ENCODE measurements around the gene ECSCR. TPM values are rescaled to one million over a fixed set of nuclear protein-coding genes. Genes with fewer than 3 reads are reported as not detected.

Gene ECSCR
- total RNA-seq, 1 experiment from 2014 or later, result not detected

- CTCF ChIA-PET, result no interaction called here
- TF ChIP-seq CTCF (IDR thresholded peaks at IDR 0.05; ENCODE audit: unreplicated experiment), result no peak
- no peak overlapping the region for H3K4me3 Mint-ChIP-seq (ENCODE audit: low read depth, unreplicated experiment)
Measured at GRCh38 chr5:139435676-139436075, 26.9 kb downstream of the ECSCR start.

GRCh38 chr5:139431706-139432105 is 30.8 kb downstream of the ECSCR start:
- CTCF ChIA-PET, result no interaction called here
- BruUV-seq (replicated peaks), result no TSS peak
- intact Hi-C loops (cut with micrococcal nuclease; ENCODE audit: unreplicated experiment), result no loop called here
- H3K4me3 Mint-ChIP-seq (ENCODE audit: low read depth, unreplicated experiment), result no peak overlapping the region
- TF ChIP-seq CTCF (IDR thresholded peaks at IDR 0.05; ENCODE audit: unreplicated experiment), result no peak
- H3K27me3 Mint-ChIP-seq (ENCODE audit: unreplicated experiment), result no peaks in the 10 kb centered on the region
- H3K4me1 Mint-ChIP-seq (ENCODE audit: low read depth, unreplicated experiment), result no peaks in the 10 kb centered on the region
- no peak for DNase-seq
- no peaks in the 10 kb centered on the region for H3K9me3 Mint-ChIP-seq (ENCODE audit: low read depth, unreplicated experiment)
- H3K36me3 Mint-ChIP-seq (ENCODE audit: insufficient read depth, unreplicated experiment), result no peaks in the 10 kb centered on the region
- H3K27ac Mint-ChIP-seq (ENCODE audit: unreplicated experiment), result no peak overlapping the region

More at GRCh38 chr5:139435676-139436075, 26.9 kb downstream of the ECSCR start:
- Mint-ChIP-seq H3K27ac (ENCODE audit: unreplicated experiment) (no peak overlapping the region), H3K9me3 (ENCODE audit: low read depth, unreplicated experiment) (no peaks in the 10 kb centered on the region), H3K4me1 (ENCODE audit: low read depth, unreplicated experiment) (peaks cover 18% of the 10 kb centered on the region), H3K27me3 (ENCODE audit: unreplicated experiment) (no peaks in the 10 kb centered on the region), H3K36me3 (ENCODE audit: insufficient read depth, unreplicated experiment) (peaks cover 11% of the 10 kb centered on the region)
- intact Hi-C loops (cut with micrococcal nuclease; ENCODE audit: unreplicated experiment), result no loop called here
- BruUV-seq (replicated peaks), result no TSS peak
- no peak for DNase-seq

- Mint-ChIP-seq H3K9me3 (ENCODE audit: low read depth, unreplicated experiment) (no peaks in the 10 kb centered on the region), H3K27me3 (ENCODE audit: unreplicated experiment) (no peaks in the 10 kb centered on the region), H3K27ac (ENCODE audit: unreplicated experiment) (no peak overlapping the region), H3K4me1 (ENCODE audit: low read depth, unreplicated experiment) (no peaks in the 10 kb centered on the region), H3K36me3 (ENCODE audit: insufficient read depth, unreplicated experiment) (no peaks in the 10 kb centered on the region), H3K4me3 (ENCODE audit: low read depth, unreplicated experiment) (no peak overlapping the region)
- CTCF ChIA-PET, result interaction anchor here (0.7 kb wide), 1 partner anchor 9 kb away, joined by 3 read pairs; no protein-coding TSS in a partner anchor
- intact Hi-C loops (cut with micrococcal nuclease; ENCODE audit: unreplicated experiment), result no loop called here
- no peak for TF ChIP-seq CTCF (IDR thresholded peaks at IDR 0.05; ENCODE audit: unreplicated experiment)
- no TSS peak for BruUV-seq (replicated peaks)
- no peak for DNase-seq
Measured at GRCh38 chr5:139430015-139430414, 32.5 kb downstream of the ECSCR start.

GRCh38 chr5:139426203-139426885 is 36.2 kb downstream of the ECSCR start:
- Mint-ChIP-seq H3K4me1 (ENCODE audit: low read depth, unreplicated experiment) (no peaks in the 10 kb centered on the region), H3K27ac (ENCODE audit: unreplicated experiment) (no peak overlapping the region), H3K9me3 (ENCODE audit: low read depth, unreplicated experiment) (no peaks in the 10 kb centered on the region), H3K27me3 (ENCODE audit: unreplicated experiment) (no peaks in the 10 kb centered on the region), H3K36me3 (ENCODE audit: insufficient read depth, unreplicated experiment) (no peaks in the 10 kb centered on the region), H3K4me3 (ENCODE audit: low read depth, unreplicated experiment) (no peak overlapping the region)
- no peak for DNase-seq
- TF ChIP-seq CTCF (IDR thresholded peaks at IDR 0.05; ENCODE audit: unreplicated experiment), result no peak
- CTCF ChIA-PET, result no interaction called here
- intact Hi-C loops (cut with micrococcal nuclease; ENCODE audit: unreplicated experiment), result no loop called here
- BruUV-seq (replicated peaks), result no TSS peak

Data from Calu3 (cell line).